ENCODE measurements around the gene ZIK1.

DNA sequence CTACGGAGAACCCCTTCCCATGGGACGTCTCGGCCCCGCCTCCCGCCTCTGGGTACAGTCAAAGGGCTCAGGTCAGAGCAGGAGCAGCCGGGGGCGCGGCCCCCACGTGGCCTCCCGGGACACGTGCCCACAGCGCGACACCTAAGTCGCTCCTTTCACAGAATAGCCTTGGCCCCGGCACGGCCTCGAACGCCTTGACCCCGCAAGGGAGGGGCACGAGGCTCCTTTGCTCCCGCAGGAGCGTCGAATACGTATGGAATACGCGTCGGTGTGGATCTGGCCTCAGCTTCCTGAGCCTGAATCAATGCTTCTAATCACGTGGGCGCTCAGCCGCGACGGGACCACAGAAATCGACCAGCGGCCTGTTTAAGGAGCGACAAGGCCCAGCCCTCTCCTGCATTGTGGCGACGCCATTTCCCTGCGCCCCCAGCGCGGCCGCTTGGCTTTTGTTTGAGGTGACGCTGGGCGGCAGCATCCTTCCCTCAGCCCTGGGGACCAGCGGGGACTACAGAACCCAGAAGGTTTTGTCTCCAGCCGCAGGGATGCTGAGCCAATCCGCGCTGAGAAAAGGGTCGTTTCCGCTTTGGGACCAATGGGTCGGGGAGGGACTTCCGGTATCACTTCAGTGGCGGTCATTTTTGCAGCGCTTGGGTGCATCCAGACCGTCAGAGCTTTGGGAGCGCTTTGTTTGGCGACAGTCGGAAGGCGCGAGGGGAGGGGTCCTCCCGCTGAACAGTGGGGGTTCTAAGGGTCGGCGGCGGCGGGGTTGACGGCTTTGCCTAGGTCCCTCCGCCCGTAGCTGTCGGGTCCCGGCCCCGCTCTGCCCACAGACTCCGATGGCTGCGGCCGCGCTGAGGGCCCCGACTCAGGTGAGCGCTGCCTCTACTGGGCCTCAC, at the start of gene ZIK1:
- TF ChIP-seq EZH2phosphoT487 (IDR thresholded peaks at IDR 0.05; ENCODE audit: borderline replicate concordance) (no peak), POLR2AphosphoS5 (IDR thresholded peaks at IDR 0.05; ENCODE audit: low read depth, low read length) (no peak), POLR2A (IDR thresholded peaks at IDR 0.05; ENCODE audit: borderline replicate concordance, extremely low read depth, insufficient read depth, insufficient read length) (no peak), EZH2 (IDR thresholded peaks at IDR 0.05) (no peak)
- TF ChIP-seq, protein P1, sequence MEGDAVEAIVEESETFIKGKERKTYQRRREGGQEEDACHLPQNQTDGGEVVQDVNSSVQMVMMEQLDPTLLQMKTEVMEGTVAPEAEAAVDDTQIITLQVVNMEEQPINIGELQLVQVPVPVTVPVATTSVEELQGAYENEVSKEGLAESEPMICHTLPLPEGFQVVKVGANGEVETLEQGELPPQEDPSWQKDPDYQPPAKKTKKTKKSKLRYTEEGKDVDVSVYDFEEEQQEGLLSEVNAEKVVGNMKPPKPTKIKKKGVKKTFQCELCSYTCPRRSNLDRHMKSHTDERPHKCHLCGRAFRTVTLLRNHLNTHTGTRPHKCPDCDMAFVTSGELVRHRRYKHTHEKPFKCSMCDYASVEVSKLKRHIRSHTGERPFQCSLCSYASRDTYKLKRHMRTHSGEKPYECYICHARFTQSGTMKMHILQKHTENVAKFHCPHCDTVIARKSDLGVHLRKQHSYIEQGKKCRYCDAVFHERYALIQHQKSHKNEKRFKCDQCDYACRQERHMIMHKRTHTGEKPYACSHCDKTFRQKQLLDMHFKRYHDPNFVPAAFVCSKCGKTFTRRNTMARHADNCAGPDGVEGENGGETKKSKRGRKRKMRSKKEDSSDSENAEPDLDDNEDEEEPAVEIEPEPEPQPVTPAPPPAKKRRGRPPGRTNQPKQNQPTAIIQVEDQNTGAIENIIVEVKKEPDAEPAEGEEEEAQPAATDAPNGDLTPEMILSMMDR (IDR thresholded peaks at IDR 0.05 in 2 of 3, conservative IDR thresholded peaks at IDR 0.05 in 1 of 3; ENCODE audit: borderline replicate concordance in 1 of 3, insufficient read depth in 1 of 3, low read depth in 2 of 3, low read length in 2 of 3) = no peak
